ENCODE measurements around the gene GPC1. TPM values are rescaled to one million over a fixed set of nuclear protein-coding genes. Genes with fewer than 3 reads are reported as not detected.
A peak's percentile ranks its signal among the peaks of the same experiment; 100 is the strongest.

GPC1 gene
- total and polyA plus RNA-seq, 4 donors, result 23.2 to 62.5 (median 26.5) TPM

DNA sequence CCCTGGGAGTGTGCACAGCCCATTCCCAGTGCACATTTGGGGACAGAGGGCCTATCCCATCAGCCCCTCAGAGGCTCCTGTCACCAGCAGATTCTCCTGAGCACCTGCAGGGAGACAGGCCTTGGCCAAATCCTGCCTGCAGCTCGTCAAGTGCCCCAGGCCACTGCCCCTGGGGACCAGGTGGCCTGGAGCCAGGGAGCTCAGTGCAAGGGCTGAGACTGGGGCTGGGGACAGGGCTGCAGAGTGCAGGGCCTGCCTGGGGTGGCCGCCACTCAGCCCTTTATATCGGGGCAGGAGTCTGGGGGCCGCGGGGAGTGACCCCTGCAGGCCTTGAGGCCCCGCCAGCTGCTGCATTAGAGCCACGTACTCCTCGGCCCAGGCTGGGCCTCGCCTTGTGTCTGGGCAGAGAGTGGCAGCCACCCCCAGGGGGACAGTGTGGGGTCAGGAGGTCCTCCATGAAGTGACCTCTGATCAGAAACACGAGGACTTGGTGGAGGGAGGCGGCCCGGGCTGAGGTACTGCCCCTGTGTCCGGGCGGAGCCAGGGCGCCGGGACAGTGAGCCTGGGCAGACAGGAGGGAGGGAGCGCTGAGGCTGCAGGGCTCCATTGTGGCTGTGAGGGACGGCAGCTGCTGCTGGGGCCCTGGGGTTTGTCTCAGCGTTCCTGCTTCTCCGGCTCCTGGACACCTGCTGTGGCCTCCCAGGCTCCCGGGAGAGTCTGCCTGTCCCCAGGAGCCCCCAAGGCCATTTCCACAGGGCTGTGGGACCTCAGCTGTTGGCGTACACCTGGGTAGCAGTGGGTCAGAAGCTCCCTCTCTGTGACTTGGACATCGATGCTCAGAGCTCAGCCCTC lies 24.2 kb downstream of the GPC1 start:
- DNase-seq (peak in 1 of 3 donors; percentile 10), ATAC-seq (ENCODE audit: insufficient read depth, low FRiP score) (no peak)
- H3K4me3 ChIP-seq, result no peak overlapping the region
- H3K9ac ChIP-seq (ENCODE audit: insufficient read depth in 1 of 2, low read length in 2 of 2), result no peak overlapping the region
- TF ChIP-seq, protein P1, sequence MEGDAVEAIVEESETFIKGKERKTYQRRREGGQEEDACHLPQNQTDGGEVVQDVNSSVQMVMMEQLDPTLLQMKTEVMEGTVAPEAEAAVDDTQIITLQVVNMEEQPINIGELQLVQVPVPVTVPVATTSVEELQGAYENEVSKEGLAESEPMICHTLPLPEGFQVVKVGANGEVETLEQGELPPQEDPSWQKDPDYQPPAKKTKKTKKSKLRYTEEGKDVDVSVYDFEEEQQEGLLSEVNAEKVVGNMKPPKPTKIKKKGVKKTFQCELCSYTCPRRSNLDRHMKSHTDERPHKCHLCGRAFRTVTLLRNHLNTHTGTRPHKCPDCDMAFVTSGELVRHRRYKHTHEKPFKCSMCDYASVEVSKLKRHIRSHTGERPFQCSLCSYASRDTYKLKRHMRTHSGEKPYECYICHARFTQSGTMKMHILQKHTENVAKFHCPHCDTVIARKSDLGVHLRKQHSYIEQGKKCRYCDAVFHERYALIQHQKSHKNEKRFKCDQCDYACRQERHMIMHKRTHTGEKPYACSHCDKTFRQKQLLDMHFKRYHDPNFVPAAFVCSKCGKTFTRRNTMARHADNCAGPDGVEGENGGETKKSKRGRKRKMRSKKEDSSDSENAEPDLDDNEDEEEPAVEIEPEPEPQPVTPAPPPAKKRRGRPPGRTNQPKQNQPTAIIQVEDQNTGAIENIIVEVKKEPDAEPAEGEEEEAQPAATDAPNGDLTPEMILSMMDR (IDR thresholded peaks at IDR 0.05; ENCODE audit: control extremely low read depth, extremely low read depth), result no peak
- H3K27me3 ChIP-seq (ENCODE audit: control insufficient read depth in 3 of 3, insufficient read depth in 3 of 3, low read length in 2 of 3), result peaks cover 0 to 9% (median 0%) of the 10 kb centered on the region in 3 donors
- H3K4me1 ChIP-seq (ENCODE audit: control insufficient read depth in 5 of 5, insufficient read depth in 5 of 5, low read length in 5 of 5), result peaks cover 0 to 10% (median 7%) of the 10 kb centered on the region in 5 donors
- no peak overlapping the region for H3K27ac ChIP-seq (ENCODE audit: low read depth in 1 of 2, low read length in 1 of 2)
- WGBS, 2 donors, result 73 to 76% methylated on average over 23 of the region's 23 CpGs
- H3K36me3 ChIP-seq (ENCODE audit: control insufficient read depth in 4 of 4, insufficient read depth in 4 of 4, low read length in 4 of 4), result peaks cover 0 to 7% (median 5%) of the 10 kb centered on the region in 4 donors
- peaks cover 0 to 3% (median 0%) of the 10 kb centered on the region in 4 donors for H3K9me3 ChIP-seq (ENCODE audit: control insufficient read depth in 4 of 4, insufficient read depth in 3 of 4, low read length in 3 of 4)

DNA sequence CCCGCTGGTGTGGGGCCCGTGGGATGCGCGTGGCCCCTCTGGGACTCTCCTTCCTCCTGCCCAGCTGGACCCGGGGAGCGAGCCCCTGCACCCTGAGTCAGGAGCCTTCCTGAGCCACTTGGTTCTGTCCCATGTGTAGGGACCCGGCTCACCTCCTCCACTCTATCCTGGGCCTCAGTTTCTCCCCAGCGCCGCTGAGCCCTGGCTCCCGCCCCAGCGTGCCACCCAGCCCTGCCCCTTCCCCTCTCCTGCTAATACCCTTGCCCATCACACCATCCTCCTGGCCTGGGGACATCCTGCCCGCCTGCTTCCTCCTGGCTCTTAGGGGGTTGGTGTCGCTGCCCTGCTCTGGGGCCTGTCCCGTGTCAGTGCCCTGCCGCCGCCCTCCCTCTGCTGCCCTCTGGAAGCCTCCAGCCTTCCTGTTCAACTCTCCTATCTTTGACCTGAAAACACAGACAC lies 24.8 kb downstream of the GPC1 start:
- ATAC-seq (ENCODE audit: insufficient read depth, low FRiP score) (no peak), DNase-seq (peak in 1 of 3 donors; percentile 5)
- 90 to 91% methylated on average over 16 of the region's 16 CpGs for WGBS, 2 donors
- Histone ChIP-seq H3K27me3 (ENCODE audit: control insufficient read depth in 3 of 3, insufficient read depth in 3 of 3, low read length in 2 of 3) (peaks cover 0 to 3% (median 0%) of the 10 kb centered on the region in 3 donors), H3K36me3 (ENCODE audit: control insufficient read depth in 4 of 4, insufficient read depth in 4 of 4, low read length in 4 of 4) (peaks cover 0 to 10% (median 6%) of the 10 kb centered on the region in 4 donors), H3K9ac (ENCODE audit: insufficient read depth in 1 of 2, low read length in 2 of 2) (no peak overlapping the region), H3K9me3 (ENCODE audit: control insufficient read depth in 4 of 4, insufficient read depth in 3 of 4, low read length in 3 of 4) (peaks cover 0 to 2% (median 0%) of the 10 kb centered on the region in 4 donors), H3K4me1 (ENCODE audit: control insufficient read depth in 5 of 5, insufficient read depth in 5 of 5, low read length in 5 of 5) (peaks cover 0 to 10% (median 6%) of the 10 kb centered on the region in 5 donors), H3K27ac (ENCODE audit: low read depth in 1 of 2, low read length in 1 of 2) (no peak overlapping the region), H3K4me3 (no peak overlapping the region)
- TF ChIP-seq, protein P1 (IDR thresholded peaks at IDR 0.05; ENCODE audit: control extremely low read depth, extremely low read depth), result no peak

DNA sequence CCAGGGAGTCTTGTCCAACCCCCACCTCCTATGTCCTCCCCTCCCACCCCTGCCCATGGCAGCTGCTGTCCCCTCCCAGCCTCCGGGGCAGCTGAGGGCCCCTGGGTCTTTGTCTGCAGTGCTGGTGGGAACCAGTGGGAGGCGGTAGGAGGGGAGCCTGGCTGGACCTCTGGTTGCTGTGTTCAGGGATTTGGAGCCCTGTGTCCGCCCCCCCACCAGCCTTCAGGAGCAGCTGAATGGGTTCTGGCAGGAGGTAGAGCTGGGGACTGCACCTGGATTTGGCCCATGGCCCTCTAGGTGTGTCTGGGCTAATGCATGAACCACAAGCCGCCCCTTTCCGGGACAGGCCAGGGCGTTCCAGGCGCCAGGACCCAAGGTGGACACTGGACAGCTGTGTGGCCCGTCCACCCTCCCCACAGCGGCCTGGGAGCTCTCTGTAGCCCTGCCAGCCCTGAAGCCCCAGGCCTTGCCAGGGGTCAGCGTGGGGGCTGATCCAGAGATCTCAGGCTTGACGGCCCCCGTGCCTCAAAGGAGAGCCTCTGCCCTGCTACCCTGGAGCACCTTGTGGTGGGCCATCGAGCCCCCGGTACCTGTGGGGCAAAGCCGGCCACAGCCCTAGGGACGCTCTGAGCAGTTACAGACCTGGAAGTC lies 25.4 kb downstream of the GPC1 start:
- Histone ChIP-seq H3K27me3 (ENCODE audit: control insufficient read depth in 3 of 3, insufficient read depth in 3 of 3, low read length in 2 of 3) (no peaks in the 10 kb centered on the region), H3K9me3 (ENCODE audit: control insufficient read depth in 4 of 4, insufficient read depth in 3 of 4, low read length in 3 of 4) (peaks cover 0 to 2% (median 0%) of the 10 kb centered on the region in 4 donors), H3K4me1 (ENCODE audit: control insufficient read depth in 5 of 5, insufficient read depth in 5 of 5, low read length in 5 of 5) (peaks cover 0 to 10% (median 0%) of the 10 kb centered on the region in 5 donors), H3K9ac (ENCODE audit: insufficient read depth in 1 of 2, low read length in 2 of 2) (no peak overlapping the region), H3K27ac (ENCODE audit: low read depth in 1 of 2, low read length in 1 of 2) (no peak overlapping the region), H3K36me3 (ENCODE audit: control insufficient read depth in 4 of 4, insufficient read depth in 4 of 4, low read length in 4 of 4) (peaks cover 0 to 15% (median 6%) of the 10 kb centered on the region in 4 donors), H3K4me3 (no peak overlapping the region)
- TF ChIP-seq, protein P1 (IDR thresholded peaks at IDR 0.05; ENCODE audit: control extremely low read depth, extremely low read depth), result no peak
- WGBS, 2 donors, result 92 to 95% methylated on average over 16 of the region's 16 CpGs
- DNase-seq (peak in 1 of 3 donors; percentile 10), ATAC-seq (ENCODE audit: insufficient read depth, low FRiP score) (no peak)

Data from lung (tissue), 12 donors.